ENCODE measurements around the gene LPCAT1.

The LPCAT1 gene

GRCh38 chr5:1538276-1538675, 14.5 kb upstream of the LPCAT1 start:
- TF ChIP-seq EZH2phosphoT487 (IDR thresholded peaks at IDR 0.05; ENCODE audit: borderline replicate concordance) (no peak), CTCF (conservative IDR thresholded peaks at IDR 0.05; ENCODE audit: low read length) (no peak)
- peaks cover 14% of the 10 kb centered on the region for H3K4me1 ChIP-seq (ENCODE audit: insufficient read depth, low read length, poor library complexity, severe bottlenecking)
- no peaks in the 10 kb centered on the region for H3K36me3 ChIP-seq (ENCODE audit: insufficient read depth, low read length)
- H3K79me2 ChIP-seq (ENCODE audit: insufficient read depth, low read length), result no peaks in the 10 kb centered on the region
- H3K9me3 ChIP-seq (ENCODE audit: insufficient read depth, low read depth, low read length), result no peaks in the 10 kb centered on the region
- no peaks in the 10 kb centered on the region for H3K27me3 ChIP-seq (ENCODE audit: insufficient read depth, low read length, poor library complexity, severe bottlenecking)
- H3K9me2 ChIP-seq (replicated peaks; ENCODE audit: low read depth, low read length), result no peaks in the 10 kb centered on the region
- H3F3A ChIP-seq (ENCODE audit: low read depth), result no peaks in the 10 kb centered on the region
- H2AFZ ChIP-seq (ENCODE audit: low read length), result no peak overlapping the region
- no peak overlapping the region for H3K9ac ChIP-seq (ENCODE audit: low read depth, low read length, poor library complexity, severe bottlenecking)
- no peak overlapping the region for H3K4me3 ChIP-seq (ENCODE audit: low read length, poor library complexity, severe bottlenecking)
- no peaks in the 10 kb centered on the region for H4K20me1 ChIP-seq (ENCODE audit: insufficient read depth, low read length, poor library complexity, severe bottlenecking)
- H3K4me2 ChIP-seq (ENCODE audit: low read depth, low read length, poor library complexity, severe bottlenecking), result no peak overlapping the region

- H3K4me3 ChIP-seq (ENCODE audit: low read length, poor library complexity, severe bottlenecking), result no peak overlapping the region
- H3K9me3 ChIP-seq (ENCODE audit: insufficient read depth, low read depth, low read length), result no peaks in the 10 kb centered on the region
- no peak for TF ChIP-seq EZH2phosphoT487 (IDR thresholded peaks at IDR 0.05; ENCODE audit: borderline replicate concordance)
- H3K9me2 ChIP-seq (replicated peaks; ENCODE audit: low read depth, low read length), result no peaks in the 10 kb centered on the region
- no peaks in the 10 kb centered on the region for H3K36me3 ChIP-seq (ENCODE audit: insufficient read depth, low read length)
- H3F3A ChIP-seq (ENCODE audit: low read depth), result no peaks in the 10 kb centered on the region
- H3K4me1 ChIP-seq (ENCODE audit: insufficient read depth, low read length, poor library complexity, severe bottlenecking), result peaks cover 14% of the 10 kb centered on the region
- H3K27me3 ChIP-seq (ENCODE audit: insufficient read depth, low read length, poor library complexity, severe bottlenecking), result no peaks in the 10 kb centered on the region
- H4K20me1 ChIP-seq (ENCODE audit: insufficient read depth, low read length, poor library complexity, severe bottlenecking), result no peaks in the 10 kb centered on the region
- no peaks in the 10 kb centered on the region for H3K79me2 ChIP-seq (ENCODE audit: insufficient read depth, low read length)
- peak overlapping the region; percentile 60 for H3K4me2 ChIP-seq (ENCODE audit: low read depth, low read length, poor library complexity, severe bottlenecking)
- peak overlapping the region; percentile 55 for H3K9ac ChIP-seq (ENCODE audit: low read depth, low read length, poor library complexity, severe bottlenecking)
- H2AFZ ChIP-seq (ENCODE audit: low read length), result peak overlapping the region; percentile 63
Observed at GRCh38 chr5:1537603-1538154, 13.9 kb upstream of the LPCAT1 start.

- H3K4me3 ChIP-seq (ENCODE audit: low read length, poor library complexity, severe bottlenecking), result peak overlapping the region; percentile 57
- no peaks in the 10 kb centered on the region for H3K79me2 ChIP-seq (ENCODE audit: insufficient read depth, low read length)
- H3K9ac ChIP-seq (ENCODE audit: low read depth, low read length, poor library complexity, severe bottlenecking), result peak overlapping the region; percentile 55
- no peaks in the 10 kb centered on the region for H3F3A ChIP-seq (ENCODE audit: low read depth)
- TF ChIP-seq CTCF (conservative IDR thresholded peaks at IDR 0.05; ENCODE audit: low read length) (no peak), EZH2phosphoT487 (IDR thresholded peaks at IDR 0.05; ENCODE audit: borderline replicate concordance) (no peak)
- H3K9me2 ChIP-seq (replicated peaks; ENCODE audit: low read depth, low read length), result no peaks in the 10 kb centered on the region
- no peaks in the 10 kb centered on the region for H3K36me3 ChIP-seq (ENCODE audit: insufficient read depth, low read length)
- no peaks in the 10 kb centered on the region for H4K20me1 ChIP-seq (ENCODE audit: insufficient read depth, low read length, poor library complexity, severe bottlenecking)
- H3K4me1 ChIP-seq (ENCODE audit: insufficient read depth, low read length, poor library complexity, severe bottlenecking), result peaks cover 14% of the 10 kb centered on the region
- peak overlapping the region; percentile 63 for H2AFZ ChIP-seq (ENCODE audit: low read length)
- peak overlapping the region; percentile 60 for H3K4me2 ChIP-seq (ENCODE audit: low read depth, low read length, poor library complexity, severe bottlenecking)
- no peaks in the 10 kb centered on the region for H3K9me3 ChIP-seq (ENCODE audit: insufficient read depth, low read depth, low read length)
- no peaks in the 10 kb centered on the region for H3K27me3 ChIP-seq (ENCODE audit: insufficient read depth, low read length, poor library complexity, severe bottlenecking)
Observed at GRCh38 chr5:1536871-1537602, 13.3 kb upstream of the LPCAT1 start.

Measured in Loucy (cell line).